Suprapubic skin (tissue), 4 donors: ENCODE measurements around the gene GPBAR1.
"Not testable (repeated sequence)": the region's sequence is repeated elsewhere in the genome, so short reads cannot be mapped to it uniquely, and the experiment has no call there.

ENCODE experiments used
- CTCF ChIP-seq, 2 donors: fragments of 200-600 bp in 1 of 2; fragments of 450-650 bp in 1 of 2; sonication (generic) in 1 of 2; IDR thresholded peaks; one replicate each; pipeline ENCODE4 v1.5.1; 2016 to 2019; ENCODE audit warnings: antibody characterized with exemption in 2 of 2, mild to moderate bottlenecking in 1 of 2, moderate library complexity in 1 of 2
- POLR2A ChIP-seq, 2 donors: fragments of 450-650 bp; IDR thresholded peaks; one replicate each; pipeline ENCODE4 v1.6.1; 2017; ENCODE audit warnings: antibody characterized with exemption in 2 of 2, mild to moderate bottlenecking in 2 of 2, moderate library complexity in 2 of 2
- POLR2AphosphoS5 ChIP-seq, 3 donors: sonication (generic); formaldehyde crosslinking; IDR thresholded peaks; one replicate each; pipeline ENCODE4 v1.6.1; 2017; ENCODE audit warnings: antibody characterized with exemption in 3 of 3

GRCh38 chr2:218311541-218312266 is 50.9 kb downstream of the GPBAR1 start:
- TF ChIP-seq CTCF, POLR2AphosphoS5, POLR2A (IDR thresholded peaks at IDR 0.05): not testable (repeated sequence)
